SU-DHL-6 (cell line): ENCODE measurements around the gene EXOC4.

ENCODE experiments used
- H2AFZ ChIP-seq: fragments of 200-600 bp; sonication (generic); 2 replicates; pipeline ENCODE4 v1.6.1; 2014; ENCODE audit warnings: low read depth, mild to moderate bottlenecking, moderate library complexity, mixed read lengths, antibody characterized with exemption, low read length; ENCODE audit not compliant: severe bottlenecking
- H3F3A ChIP-seq: fragments of 200-600 bp; shearing (Covaris generic); 2 replicates; pipeline ENCODE4 v1.6.0; 2016; ENCODE audit warnings: antibody characterized with exemption, mild to moderate bottlenecking; ENCODE audit not compliant: insufficient read depth
- H3K27ac ChIP-seq: fragments of 200-600 bp; sonication (generic); 2 replicates; pipeline ENCODE4 v1.5.1; 2016; ENCODE audit warnings: low read depth, mild to moderate bottlenecking, low read length, moderate library complexity, mixed read lengths
- H3K27me3 ChIP-seq: fragments of 200-600 bp; sonication (generic), shearing (Covaris generic); 2 replicates; pipeline ENCODE4 v1.6.0; 2014; ENCODE audit warnings: mild to moderate bottlenecking, low read length
- H3K36me3 ChIP-seq: fragments of 200-600 bp; sonication (generic); 2 replicates; pipeline ENCODE4 v1.6.1; 2014; ENCODE audit warnings: mild to moderate bottlenecking, low read length, mixed read lengths
- H3K4me2 ChIP-seq: fragments of 300-600, 200-600 bp; shearing (Covaris generic), sonication (generic); 2 replicates; pipeline ENCODE4 v1.6.0; 2014; ENCODE audit warnings: low read length, low read depth, mild to moderate bottlenecking; ENCODE audit not compliant: poor library complexity, severe bottlenecking
- H3K4me3 ChIP-seq: fragments of 200-600 bp; sonication (generic); 2 replicates; pipeline ENCODE4 v1.5.1; 2014; ENCODE audit warnings: antibody characterized with exemption, low read length, mild to moderate bottlenecking, mixed read lengths; ENCODE audit not compliant: insufficient read depth, poor library complexity, severe bottlenecking
- H3K79me2 ChIP-seq: fragments of 200-600 bp; sonication (generic); 2 replicates; pipeline ENCODE4 v1.6.1; 2014; ENCODE audit warnings: mild to moderate bottlenecking, low read length, moderate library complexity; ENCODE audit not compliant: insufficient read depth
- H3K9ac ChIP-seq: fragments of 200-600 bp; sonication (generic); 2 replicates; pipeline ENCODE4 v1.7.0; 2014; ENCODE audit warnings: mild to moderate bottlenecking, low read length
- H3K9me2 ChIP-seq: fragments of 200-600 bp; sonication (generic); replicated peaks from 2 replicates; pipeline ENCODE4 v1.6.1; 2014; ENCODE audit warnings: low read length; ENCODE audit not compliant: insufficient read depth
- H3K9me3 ChIP-seq: fragments of 200-600 bp; sonication (generic); 2 replicates; pipeline ENCODE4 v1.6.1; 2014; ENCODE audit warnings: low read length, mixed read lengths; ENCODE audit not compliant: insufficient read depth
- H4K20me1 ChIP-seq: fragments of 200-600 bp; sonication (generic); 2 replicates; pipeline ENCODE4 v1.6.1; 2014; ENCODE audit warnings: low read depth, mild to moderate bottlenecking, antibody characterized with exemption, low read length, moderate library complexity, mixed read lengths
- EZH2phosphoT487 ChIP-seq: fragments of 200-600 bp; sonication (generic), shearing (Covaris generic); conservative IDR thresholded peaks from 2 replicates; pipeline ENCODE4 v1.6.1; 2018; ENCODE audit warnings: mild to moderate bottlenecking, antibody characterized with exemption, low read length, moderate library complexity, mixed read lengths
- TF ChIP-seq, protein P1 (sequence below): fragments of 200-600 bp; sonication (generic); IDR thresholded peaks from one replicate; pipeline ENCODE4 v1.5.1; 2017; ENCODE audit warnings: antibody characterized with exemption, mild to moderate bottlenecking, low read length, moderate library complexity; ENCODE audit not compliant: insufficient read depth, poor library complexity, severe bottlenecking

The EXOC4 gene

GRCh38 chr7:133563251-133563650 is 310.4 kb downstream of the EXOC4 start:
- H3K4me3 ChIP-seq = no peak overlapping the region

DNA sequence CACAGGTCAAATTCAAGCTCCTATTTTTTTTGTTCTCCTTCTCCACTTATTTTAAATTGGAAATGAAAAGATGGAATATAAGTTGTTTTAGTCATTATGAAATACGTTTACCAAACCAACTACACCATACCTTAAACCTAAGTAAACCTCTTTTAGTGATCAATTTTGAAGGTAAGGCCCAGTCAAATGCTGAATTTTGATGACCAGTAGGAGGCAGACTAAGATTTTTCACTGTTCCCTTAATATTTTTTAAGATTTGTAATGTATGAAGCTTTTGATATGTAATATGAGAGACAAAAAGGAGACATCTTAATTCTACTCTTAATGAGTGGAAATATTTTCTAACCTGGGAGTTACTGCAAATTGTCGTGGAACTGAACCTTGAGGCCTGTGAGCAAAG is 311.6 kb downstream of the EXOC4 start:
- H3K9ac ChIP-seq = no peak overlapping the region
- TF ChIP-seq, protein P1, sequence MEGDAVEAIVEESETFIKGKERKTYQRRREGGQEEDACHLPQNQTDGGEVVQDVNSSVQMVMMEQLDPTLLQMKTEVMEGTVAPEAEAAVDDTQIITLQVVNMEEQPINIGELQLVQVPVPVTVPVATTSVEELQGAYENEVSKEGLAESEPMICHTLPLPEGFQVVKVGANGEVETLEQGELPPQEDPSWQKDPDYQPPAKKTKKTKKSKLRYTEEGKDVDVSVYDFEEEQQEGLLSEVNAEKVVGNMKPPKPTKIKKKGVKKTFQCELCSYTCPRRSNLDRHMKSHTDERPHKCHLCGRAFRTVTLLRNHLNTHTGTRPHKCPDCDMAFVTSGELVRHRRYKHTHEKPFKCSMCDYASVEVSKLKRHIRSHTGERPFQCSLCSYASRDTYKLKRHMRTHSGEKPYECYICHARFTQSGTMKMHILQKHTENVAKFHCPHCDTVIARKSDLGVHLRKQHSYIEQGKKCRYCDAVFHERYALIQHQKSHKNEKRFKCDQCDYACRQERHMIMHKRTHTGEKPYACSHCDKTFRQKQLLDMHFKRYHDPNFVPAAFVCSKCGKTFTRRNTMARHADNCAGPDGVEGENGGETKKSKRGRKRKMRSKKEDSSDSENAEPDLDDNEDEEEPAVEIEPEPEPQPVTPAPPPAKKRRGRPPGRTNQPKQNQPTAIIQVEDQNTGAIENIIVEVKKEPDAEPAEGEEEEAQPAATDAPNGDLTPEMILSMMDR = no peak
- TF ChIP-seq EZH2phosphoT487 = no peak

More at GRCh38 chr7:133563251-133563650, 310.4 kb downstream of the EXOC4 start:
- Histone ChIP-seq H4K20me1 (no peaks in the 10 kb centered on the region), H3K9ac (no peak overlapping the region), H3F3A (no peaks in the 10 kb centered on the region), H3K27ac (no peak overlapping the region), H3K79me2 (no peaks in the 10 kb centered on the region), H3K27me3 (no peaks in the 10 kb centered on the region), H3K9me3 (no peaks in the 10 kb centered on the region), H3K4me2 (no peak overlapping the region), H3K36me3 (no peaks in the 10 kb centered on the region), H2AFZ (no peak overlapping the region), H3K9me2 (no peaks in the 10 kb centered on the region)
- TF ChIP-seq EZH2phosphoT487 = no peak
- TF ChIP-seq, protein P1 = no peak

DNA sequence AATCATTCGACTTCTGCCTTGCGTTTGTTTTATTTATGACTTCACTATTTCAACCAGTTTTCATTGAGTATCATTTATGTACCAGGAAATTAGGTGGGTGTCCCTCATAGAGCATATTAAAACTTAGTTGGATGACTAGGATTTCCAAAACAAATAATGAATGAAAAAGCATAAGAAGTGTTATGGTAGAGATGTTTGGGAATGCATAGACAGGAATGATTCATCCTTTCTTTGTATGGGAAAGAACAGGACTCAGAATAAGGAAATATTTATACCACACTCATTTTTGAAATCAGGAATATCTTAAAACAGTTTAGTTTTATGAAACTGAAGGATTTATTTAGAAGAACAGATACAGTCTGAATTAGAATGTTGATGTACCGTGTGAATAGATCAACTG is 315.7 kb downstream of the EXOC4 start:
- no peak overlapping the region for H3K4me2 ChIP-seq
- no peaks in the 10 kb centered on the region for H3K27me3 ChIP-seq
- no peaks in the 10 kb centered on the region for H3K79me2 ChIP-seq
- no peaks in the 10 kb centered on the region for H4K20me1 ChIP-seq
- no peak overlapping the region for H3K9ac ChIP-seq
- no peaks in the 10 kb centered on the region for H3F3A ChIP-seq
- no peaks in the 10 kb centered on the region for H3K9me2 ChIP-seq
- no peak overlapping the region for H2AFZ ChIP-seq
- H3K9me3 ChIP-seq = no peaks in the 10 kb centered on the region
- TF ChIP-seq, protein P1 = no peak
- TF ChIP-seq EZH2phosphoT487 = no peak
- no peak overlapping the region for H3K4me3 ChIP-seq
- H3K27ac ChIP-seq = no peak overlapping the region
- no peaks in the 10 kb centered on the region for H3K36me3 ChIP-seq

More for the DNA sequence above, 311.6 kb downstream of the EXOC4 start:
- H3F3A ChIP-seq = no peaks in the 10 kb centered on the region
- H4K20me1 ChIP-seq = no peaks in the 10 kb centered on the region
- no peak overlapping the region for H3K4me2 ChIP-seq
- H3K4me3 ChIP-seq = no peak overlapping the region
- H3K36me3 ChIP-seq = no peaks in the 10 kb centered on the region
- no peaks in the 10 kb centered on the region for H3K27me3 ChIP-seq
- H3K27ac ChIP-seq = no peak overlapping the region
- H3K9me2 ChIP-seq = no peaks in the 10 kb centered on the region
- H3K79me2 ChIP-seq = no peaks in the 10 kb centered on the region
- H3K9me3 ChIP-seq = no peaks in the 10 kb centered on the region
- H2AFZ ChIP-seq = no peak overlapping the region
